LNCaP clone FGC (cell line): ENCODE data around the gene NOC4L.

Experiments
- DNase-seq: peaks from one replicate; pipeline ENCODE4 v3.0.0-alpha.2; 2011; ENCODE audit warnings: low read depth
- H3K4me3 ChIP-seq: 2 replicates; pipeline ENCODE4 v1.5.1; 2011; ENCODE audit warnings: mild to moderate bottlenecking, low read depth, low read length, control low read depth
- CTCF ChIP-seq: IDR thresholded peaks from 2 replicates; pipeline ENCODE4 v1.5.1; 2012; ENCODE audit warnings: mild to moderate bottlenecking; ENCODE audit not compliant: control insufficient read depth, insufficient read depth; ENCODE audit errors: extremely low read depth

NOC4L gene

GRCh38 chr12:132103542-132104308 is 40.5 kb upstream of the NOC4L start:
- H3K4me3 ChIP-seq = no peak overlapping the region
- no peak for TF ChIP-seq CTCF
- no peak for DNase-seq

DNA sequence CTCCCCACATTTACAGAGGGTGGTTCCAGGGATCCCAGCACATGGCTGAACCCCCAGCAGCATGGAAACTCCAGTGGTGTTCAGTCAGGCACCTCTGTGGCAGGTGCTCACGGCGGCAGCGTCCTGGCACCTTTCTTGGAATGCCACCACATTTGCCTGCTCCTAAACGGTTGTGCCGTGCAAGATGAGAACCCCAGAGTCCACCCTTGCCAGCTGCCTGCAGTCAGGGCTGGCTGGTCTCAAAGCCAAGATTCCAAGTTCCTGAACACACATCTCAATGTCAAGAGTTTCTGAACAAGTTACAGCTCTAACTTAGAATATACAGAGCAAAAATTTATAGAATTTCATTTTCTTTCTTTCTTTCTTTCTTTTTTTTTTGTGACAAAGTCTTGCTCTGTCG is 38.8 kb upstream of the NOC4L start:
- no peak for TF ChIP-seq CTCF
- no peak for DNase-seq
- H3K4me3 ChIP-seq = no peak overlapping the region

DNA sequence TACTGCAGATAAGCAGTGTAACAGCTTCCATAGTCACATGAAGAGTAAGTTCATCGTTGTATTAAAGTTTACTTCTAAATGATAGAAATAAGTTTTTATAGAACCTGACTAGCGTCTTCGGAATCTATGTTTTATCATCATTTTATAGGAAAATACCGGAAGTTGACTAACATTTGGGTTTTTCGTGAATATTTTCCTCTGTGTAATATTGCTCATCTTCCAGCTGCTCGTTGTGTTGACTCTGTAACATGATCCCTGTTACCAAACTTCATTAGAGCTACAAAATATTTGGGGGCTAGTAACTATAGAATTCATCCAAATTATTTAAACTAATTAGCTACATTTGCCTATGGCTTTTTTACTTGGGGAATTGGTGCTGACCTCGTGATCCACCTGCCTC is 37.3 kb upstream of the NOC4L start:
- TF ChIP-seq CTCF = no peak
- DNase-seq = no peak
- H3K4me3 ChIP-seq = no peak overlapping the region

GRCh38 chr12:132108211-132108832 is 35.9 kb upstream of the NOC4L start:
- no peak for TF ChIP-seq CTCF
- H3K4me3 ChIP-seq = no peak overlapping the region
- no peak for DNase-seq

- TF ChIP-seq CTCF = no peak
These were observed 34.5 kb upstream of the NOC4L start for GRCh38 chr12:132109741-132110140.

GRCh38 chr12:132110677-132111076 is 33.6 kb upstream of the NOC4L start:
- DNase-seq = no peak
- TF ChIP-seq CTCF = no peak
- no peak overlapping the region for H3K4me3 ChIP-seq

More at GRCh38 chr12:132109741-132110140, 34.5 kb upstream of the NOC4L start:
- H3K4me3 ChIP-seq = no peak overlapping the region
- DNase-seq = no peak
